Central memory CD4-positive, alpha-beta T cell (primary cell): ENCODE data around the gene BAIAP3.
A peak's percentile ranks its signal among the peaks of the same experiment; 100 is the strongest.

Source experiments
- DNase-seq: peaks from one replicate; pipeline ENCODE4 v3.0.0; 2022

Gene BAIAP3

GRCh38 chr16:1371054-1371978, 37.9 kb downstream of the BAIAP3 start:
- no peak for DNase-seq

GRCh38 chr16:1372292-1372950, 39.0 kb downstream of the BAIAP3 start:
- no peak for DNase-seq

GRCh38 chr16:1374418-1375297, 41.2 kb downstream of the BAIAP3 start:
- no peak for DNase-seq

GRCh38 chr16:1375298-1375640, 41.8 kb downstream of the BAIAP3 start:
- DNase-seq = no peak

- no peak for DNase-seq
Observed at GRCh38 chr16:1375741-1376410, 42.4 kb downstream of the BAIAP3 start.

GRCh38 chr16:1377406-1378010, 44.1 kb downstream of the BAIAP3 start:
- no peak for DNase-seq

- DNase-seq = no peak
Observed at GRCh38 chr16:1378087-1378803, 44.8 kb downstream of the BAIAP3 start.

GRCh38 chr16:1378804-1379303, 45.4 kb downstream of the BAIAP3 start:
- peak; percentile 55 for DNase-seq

- DNase-seq = peak; percentile 55
Observed at GRCh38 chr16:1379304-1380076, 46.0 kb downstream of the BAIAP3 start.

- DNase-seq = no peak
Observed at GRCh38 chr16:1380195-1380594, 46.8 kb downstream of the BAIAP3 start.

GRCh38 chr16:1381612-1382406, 48.4 kb downstream of the BAIAP3 start:
- DNase-seq = no peak

GRCh38 chr16:1383556-1383955, 50.1 kb downstream of the BAIAP3 start:
- DNase-seq = no peak

- DNase-seq = no peak
Observed at GRCh38 chr16:1385232-1385631, 51.8 kb downstream of the BAIAP3 start.

GRCh38 chr16:1387331-1387730, 53.9 kb downstream of the BAIAP3 start:
- DNase-seq = no peak

- no peak for DNase-seq
Observed at GRCh38 chr16:1389762-1390161, 56.3 kb downstream of the BAIAP3 start.

GRCh38 chr16:1390239-1390779, 56.9 kb downstream of the BAIAP3 start:
- DNase-seq = no peak

- no peak for DNase-seq
Observed at GRCh38 chr16:1392826-1393225, 59.4 kb downstream of the BAIAP3 start.

GRCh38 chr16:1393613-1394176, 60.2 kb downstream of the BAIAP3 start:
- no peak for DNase-seq

GRCh38 chr16:1394367-1394951, 61.0 kb downstream of the BAIAP3 start:
- DNase-seq = no peak
